Activated T-helper 1 cell treated with anti-CD3 and anti-CD28 coated beads, Interleukin-2, amount 50 U/mL, for 16 hours (primary cell): Measurements from ENCODE around the gene TRDMT1.
"Not testable (repeated sequence)": the region's sequence is repeated elsewhere in the genome, so short reads cannot be mapped to it uniquely, and the experiment has no call there.

Experiments
- DNase-seq, 2 donors: peaks; one replicate each; pipeline ENCODE4 v3.0.0-alpha.2; 2020; ENCODE audit warnings: low read depth in 1 of 2, low spot score in 1 of 2

TRDMT1 gene

GRCh38 chr10:17138460-17139042 lies 62.9 kb downstream of the TRDMT1 start:
- DNase-seq, result no peak

DNA sequence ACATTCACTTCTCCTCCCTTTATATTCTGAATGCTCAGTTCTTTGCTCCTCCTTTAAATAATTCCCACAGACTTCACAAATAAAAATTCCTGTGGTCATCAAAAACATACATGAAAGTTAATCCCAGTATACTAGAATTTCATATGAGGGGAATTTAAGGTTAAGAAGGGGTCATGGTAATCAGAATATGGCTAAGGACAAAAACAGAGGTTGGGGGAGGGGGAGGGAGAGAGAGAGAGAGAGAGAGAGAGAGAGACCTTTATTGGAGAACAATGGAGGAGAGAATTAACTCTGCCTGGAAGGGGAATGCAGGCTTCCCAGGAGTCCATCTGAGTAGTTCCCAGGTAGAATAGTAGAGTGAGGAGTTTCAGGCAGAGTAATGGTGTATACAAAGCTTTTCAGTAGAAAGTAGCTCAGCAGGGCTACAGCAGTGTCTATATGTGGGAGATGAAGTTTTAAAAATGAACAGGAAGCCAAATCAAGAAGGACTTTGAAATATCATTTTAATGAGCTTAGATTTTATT lies 66.7 kb downstream of the TRDMT1 start:
- DNase-seq, result no peak

DNA sequence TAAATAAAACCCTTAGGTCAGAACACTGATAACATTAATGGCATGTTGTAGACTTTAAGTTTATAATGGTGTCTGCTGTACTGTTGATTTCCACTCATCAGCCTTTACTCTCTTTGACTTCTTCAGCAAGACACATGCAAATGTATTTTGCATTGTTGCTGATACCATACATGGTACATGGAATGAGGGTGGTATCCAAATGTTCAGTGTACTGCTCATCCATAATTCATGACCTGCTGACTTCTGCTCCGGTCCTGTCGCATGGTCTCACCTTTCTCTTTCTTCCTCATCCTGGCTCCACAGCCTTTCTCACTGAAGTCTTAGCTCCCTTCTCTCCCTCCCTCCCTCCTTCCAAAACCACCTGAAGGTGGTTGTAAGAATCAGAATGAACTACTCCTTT lies 67.2 kb downstream of the TRDMT1 start:
- DNase-seq, result no peak

DNA sequence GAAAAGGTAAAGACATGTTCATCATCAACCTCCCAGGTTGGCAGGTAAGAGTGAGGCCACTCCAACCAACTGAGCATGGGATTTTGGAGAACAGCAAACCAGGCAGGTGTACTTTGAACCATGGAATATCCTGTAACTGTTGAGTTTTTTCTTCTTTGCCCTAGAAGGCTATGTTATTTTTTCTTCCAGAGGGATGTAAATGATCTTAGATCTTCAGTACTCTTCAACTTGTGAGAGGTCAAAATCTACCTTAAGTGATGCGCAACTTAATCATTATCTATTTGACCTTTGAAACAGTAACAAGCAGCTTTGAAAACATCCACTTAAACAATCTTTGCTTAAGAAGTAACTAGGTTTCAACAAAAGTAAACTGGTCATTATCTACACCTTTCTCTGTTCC lies 71.7 kb downstream of the TRDMT1 start, which contains the start of gene CUBN:
TSS of gene CUBN (minus strand) at position 71 of the 400 bp plus-strand sequence. CDS start at position 25, 46 bp downstream.
- no peak for DNase-seq

GRCh38 chr10:17128261-17128660 lies 73.2 kb downstream of the TRDMT1 start:
- no peak for DNase-seq

DNA sequence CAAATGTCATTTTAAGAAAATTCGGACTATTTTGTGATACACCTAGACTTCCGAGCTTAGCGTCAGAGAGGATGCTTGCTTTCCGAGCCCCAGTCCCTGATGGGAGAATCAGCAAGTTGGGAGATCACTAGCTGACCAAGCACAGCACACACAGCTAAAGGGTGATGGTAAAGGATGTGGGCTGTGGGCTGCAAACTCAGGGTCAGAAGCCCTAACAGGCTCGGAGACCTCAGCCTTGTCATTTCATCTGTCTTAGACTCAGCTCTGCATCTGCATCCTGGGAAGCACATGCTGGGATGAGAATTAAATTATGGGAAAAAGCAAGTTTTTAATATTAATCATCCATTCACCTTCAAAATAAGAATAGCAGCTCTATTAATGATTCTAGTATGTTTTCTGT lies 75.1 kb downstream of the TRDMT1 start:
- DNase-seq, result no peak

GRCh38 chr10:17125206-17125893 lies 76.1 kb downstream of the TRDMT1 start:
- DNase-seq, result no peak

DNA sequence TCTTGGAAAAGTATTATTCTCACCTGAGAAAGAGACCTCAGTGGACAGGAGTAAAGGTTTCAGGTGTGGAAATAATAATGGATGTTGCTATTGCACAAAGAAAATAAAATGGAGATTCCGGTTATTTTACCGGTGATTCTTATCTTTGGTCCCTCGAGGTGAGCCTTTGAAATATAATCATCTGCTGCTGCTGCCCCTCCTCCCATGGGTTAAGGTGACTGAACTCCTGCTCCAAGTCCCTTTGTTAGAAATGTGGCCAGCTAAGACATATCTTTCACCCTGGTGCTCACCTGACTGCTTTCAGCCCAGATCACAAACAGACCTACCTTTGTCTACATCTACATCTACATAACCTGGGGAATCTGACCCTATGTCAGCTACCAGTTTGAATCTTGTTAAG lies 77.5 kb downstream of the TRDMT1 start:
- DNase-seq, result no peak

GRCh38 chr10:17122726-17123661 lies 78.5 kb downstream of the TRDMT1 start:
- DNase-seq, result no peak

DNA sequence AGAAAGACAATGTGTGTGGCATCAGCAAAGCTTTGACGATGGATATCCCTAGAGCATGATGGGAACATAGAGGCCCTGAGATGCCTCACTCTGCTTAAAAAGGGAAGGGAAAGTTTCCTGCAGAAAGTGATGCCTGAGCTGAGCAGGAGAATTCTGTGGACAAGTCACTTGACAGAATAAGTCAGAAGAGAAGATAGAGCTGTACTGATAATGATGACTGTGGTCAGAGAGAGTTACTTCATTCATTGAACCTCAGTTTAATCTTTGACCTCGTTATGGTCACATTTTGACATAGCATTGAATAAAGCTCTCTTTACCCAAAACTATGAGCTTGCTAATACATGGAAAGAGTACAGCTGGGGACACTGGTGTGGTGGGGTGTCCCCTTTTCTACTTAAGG lies 79.4 kb downstream of the TRDMT1 start:
- no peak for DNase-seq

- no peak for DNase-seq
Observed at GRCh38 chr10:17120694-17121093, 80.8 kb downstream of the TRDMT1 start.

GRCh38 chr10:17119845-17120244 lies 81.6 kb downstream of the TRDMT1 start:
- DNase-seq, result no peak

DNA sequence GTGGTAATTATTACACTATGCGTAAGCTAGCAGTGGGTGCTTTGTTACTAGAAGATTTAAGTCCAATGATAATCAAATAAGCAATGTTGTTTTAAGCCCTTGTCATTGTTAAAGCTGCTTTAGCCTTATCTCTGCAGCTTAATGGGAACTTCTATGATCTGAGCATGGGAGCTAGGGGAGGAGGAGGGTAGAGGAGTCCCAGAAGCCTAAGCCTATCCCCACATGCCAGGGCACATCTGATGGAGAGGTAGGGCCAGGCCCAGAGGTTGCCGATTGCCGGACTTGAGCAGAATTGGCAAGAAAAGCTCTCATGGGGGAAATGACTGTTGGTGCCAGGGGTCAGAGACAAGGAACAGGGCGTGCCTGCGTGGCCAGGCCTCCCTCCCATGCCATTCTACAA lies 85.3 kb downstream of the TRDMT1 start:
- DNase-seq, result no peak

DNA sequence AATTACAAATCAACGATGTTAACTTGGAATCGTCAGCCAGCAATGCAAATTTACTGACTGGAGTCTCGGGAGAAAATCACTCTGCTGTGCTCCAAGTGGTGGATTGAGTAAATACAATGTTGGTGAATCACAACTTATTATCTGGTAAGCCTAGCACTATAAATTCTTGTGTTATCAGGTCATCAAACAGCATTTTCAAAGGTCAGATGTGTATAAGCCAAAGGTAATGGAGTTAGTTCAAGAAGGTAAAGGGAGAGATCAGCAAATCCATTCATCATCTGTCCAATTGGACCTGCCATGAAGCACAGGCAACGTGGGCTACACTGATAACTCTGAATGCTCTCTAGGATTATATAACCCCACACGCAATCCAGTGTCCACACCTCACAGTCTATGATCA lies 85.8 kb downstream of the TRDMT1 start:
- no peak for DNase-seq

DNA sequence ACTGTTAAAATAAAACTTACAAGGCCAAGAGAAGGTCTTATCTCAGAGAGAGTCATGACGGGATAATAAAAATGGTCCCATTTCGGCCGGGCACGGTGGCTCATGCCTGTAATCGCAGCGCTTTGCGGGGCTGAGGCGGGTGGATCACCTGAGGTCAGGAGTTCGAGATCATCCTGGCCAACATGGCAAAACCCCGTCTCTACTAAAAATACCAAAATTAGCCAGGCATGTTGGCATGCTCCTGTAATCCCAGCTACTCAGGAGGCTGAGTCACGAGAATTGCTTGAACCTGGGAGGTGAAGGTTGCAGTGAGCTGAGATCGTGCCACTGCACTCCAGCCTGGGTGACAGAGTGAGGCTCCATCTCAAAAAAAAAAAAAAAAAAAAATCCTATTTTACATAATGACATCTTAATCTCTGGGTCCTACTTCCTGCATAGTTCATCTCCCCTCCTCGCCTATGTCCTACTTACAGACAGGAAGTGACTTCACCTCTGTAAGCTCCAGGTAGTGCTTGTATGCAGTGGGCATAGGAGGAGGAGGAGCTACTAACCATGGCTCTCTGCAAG lies 86.5 kb downstream of the TRDMT1 start:
- DNase-seq, result not testable (repeated sequence)

DNA sequence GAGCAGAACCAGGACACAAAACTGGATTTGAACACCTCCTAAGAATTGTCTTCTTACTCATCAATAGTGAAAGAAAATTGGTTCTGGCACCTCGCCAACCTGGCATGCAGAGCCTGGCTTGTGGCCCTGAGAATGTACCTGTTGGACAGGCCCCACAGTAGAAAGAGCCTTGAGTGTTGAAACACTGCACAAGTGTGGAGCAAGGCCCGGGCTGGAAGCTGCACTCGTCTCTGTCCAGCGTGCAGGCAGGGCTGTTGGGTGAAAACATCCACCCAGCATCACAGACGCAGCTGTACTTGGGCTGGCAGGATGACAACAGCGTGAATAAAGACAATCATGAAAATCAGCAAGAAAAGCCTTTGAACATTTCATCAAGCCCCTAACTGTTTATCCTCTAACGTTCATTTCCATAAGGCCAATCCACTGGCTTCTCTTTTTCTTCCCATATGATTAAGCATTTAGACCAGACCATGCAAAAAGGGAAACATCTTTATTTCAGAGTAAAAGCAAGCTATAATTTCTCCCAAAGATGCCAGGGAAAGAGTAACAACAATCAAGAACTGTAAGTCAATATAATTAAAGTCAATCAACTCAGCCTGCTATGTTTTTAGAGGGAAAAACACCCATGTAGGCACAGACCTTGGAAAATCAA lies 87.5 kb downstream of the TRDMT1 start:
- DNase-seq, result no peak

DNA sequence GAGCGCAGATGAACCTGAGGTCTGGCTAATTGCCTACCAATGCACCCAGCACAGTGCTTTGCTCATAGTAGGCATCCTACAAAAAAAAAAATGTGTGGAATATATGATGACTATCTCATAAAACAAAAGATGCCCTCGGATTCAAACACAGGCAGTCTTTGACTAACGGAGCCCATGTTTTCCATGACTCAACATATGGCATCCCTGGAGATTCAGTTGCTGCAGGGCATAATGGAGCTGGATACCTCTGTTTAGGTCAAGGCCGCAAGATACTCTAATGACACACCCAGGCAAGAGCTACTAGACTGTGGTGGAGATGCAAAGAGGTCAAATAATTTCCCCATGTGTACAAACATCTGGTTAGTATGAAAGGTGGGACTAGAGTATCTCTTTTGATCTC lies 88.1 kb downstream of the TRDMT1 start:
- no peak for DNase-seq

DNA sequence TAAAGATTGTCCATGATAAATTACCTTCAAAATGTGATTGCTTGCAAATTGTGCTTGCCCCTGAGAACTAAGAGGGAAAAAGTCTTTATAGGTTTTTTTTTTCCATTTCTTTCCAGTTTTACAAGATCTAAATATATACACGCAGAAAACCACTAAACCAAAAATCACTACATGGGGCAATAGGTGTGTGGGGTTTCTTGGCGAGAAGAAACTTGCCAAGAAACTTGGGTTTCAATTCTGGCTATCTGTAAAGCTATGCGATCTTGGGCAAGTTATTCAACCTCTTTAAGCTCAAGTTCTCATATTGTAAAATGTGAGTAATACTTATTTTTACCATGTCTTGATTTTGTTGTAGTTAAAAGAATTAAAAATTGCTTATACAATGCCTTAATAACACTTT lies 88.9 kb downstream of the TRDMT1 start:
- DNase-seq, result no peak

GRCh38 chr10:17109475-17110207 lies 91.8 kb downstream of the TRDMT1 start:
- DNase-seq, result no peak

GRCh38 chr10:17109046-17109445 lies 92.4 kb downstream of the TRDMT1 start:
- DNase-seq, result no peak
